GM18909 (cell line): ENCODE measurements around the gene AGBL1.
"Not testable (repeated sequence)": the region's sequence is repeated elsewhere in the genome, so short reads cannot be mapped to it uniquely, and the experiment has no call there.

ENCODE experiments used
- ATAC-seq: cut with Tn5 transposase; IDR thresholded peaks from one replicate; pipeline ENCODE4 v1.9.1; 2021; ENCODE audit warnings: mild to moderate bottlenecking; ENCODE audit not compliant: unreplicated experiment, poor library complexity

The AGBL1 gene

DNA sequence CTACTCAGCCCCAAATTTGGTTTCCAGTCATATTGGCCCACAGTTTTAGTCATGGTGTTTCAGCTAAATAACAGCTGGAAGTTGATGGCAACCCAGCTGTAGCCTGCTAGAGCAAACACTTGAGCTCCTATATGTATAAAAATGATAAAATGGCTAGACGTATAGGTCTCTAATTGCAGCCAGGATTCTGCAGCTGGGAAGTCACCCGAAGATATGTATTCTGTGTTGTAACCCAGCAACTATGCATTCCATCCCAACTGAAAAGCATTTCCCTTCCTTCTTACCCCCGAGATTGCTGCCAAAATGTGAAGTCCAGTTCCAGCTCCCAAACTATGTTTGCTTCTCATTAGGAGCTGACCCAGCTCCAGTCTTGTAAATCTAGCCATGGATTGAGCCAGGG, 408.4 kb downstream of the AGBL1 start:
- ATAC-seq = no peak

GRCh38 chr15:86489981-86490380, 410.3 kb downstream of the AGBL1 start:
- no peak for ATAC-seq

DNA sequence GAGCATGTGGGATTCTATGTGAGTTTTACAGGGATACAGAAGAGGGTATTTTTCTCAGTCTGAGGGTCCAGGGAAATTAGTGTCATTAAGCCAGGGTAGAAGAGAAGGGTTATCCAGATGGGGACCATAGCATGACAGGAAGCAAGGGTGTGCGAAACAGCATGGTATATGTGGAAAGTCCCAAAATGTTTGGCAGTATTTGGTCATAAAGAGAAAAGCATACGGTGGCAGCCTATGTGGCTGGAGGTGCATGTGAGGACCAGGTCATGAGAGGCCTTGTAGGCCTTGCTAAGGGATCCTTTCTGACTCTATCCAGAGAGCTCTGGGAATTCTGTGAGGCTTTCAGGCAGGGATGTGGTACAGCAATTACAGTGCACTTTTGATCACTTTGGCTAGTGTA, 411.4 kb downstream of the AGBL1 start:
- no peak for ATAC-seq

DNA sequence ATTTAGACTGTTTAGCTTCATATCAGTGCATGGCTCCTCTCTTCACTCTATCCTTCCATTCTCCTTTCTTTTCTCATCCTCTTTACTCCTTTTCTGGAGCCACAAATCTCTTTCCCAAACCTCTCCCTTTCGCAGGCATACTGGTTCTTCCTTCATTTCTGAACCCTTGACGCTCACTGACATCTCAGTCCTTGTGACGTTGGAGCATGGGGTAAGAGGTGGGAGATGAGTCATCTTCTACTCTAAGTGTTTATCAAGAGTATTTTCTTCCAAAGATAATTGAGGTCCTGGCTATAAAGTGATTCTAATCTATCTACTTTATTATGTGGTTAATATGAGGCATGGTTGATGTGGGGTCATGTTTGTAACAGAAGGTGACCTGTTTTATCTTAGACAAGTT, 414.2 kb downstream of the AGBL1 start:
- ATAC-seq = no peak

- no peak for ATAC-seq
Measured at GRCh38 chr15:86494475-86494874, 414.8 kb downstream of the AGBL1 start.

DNA sequence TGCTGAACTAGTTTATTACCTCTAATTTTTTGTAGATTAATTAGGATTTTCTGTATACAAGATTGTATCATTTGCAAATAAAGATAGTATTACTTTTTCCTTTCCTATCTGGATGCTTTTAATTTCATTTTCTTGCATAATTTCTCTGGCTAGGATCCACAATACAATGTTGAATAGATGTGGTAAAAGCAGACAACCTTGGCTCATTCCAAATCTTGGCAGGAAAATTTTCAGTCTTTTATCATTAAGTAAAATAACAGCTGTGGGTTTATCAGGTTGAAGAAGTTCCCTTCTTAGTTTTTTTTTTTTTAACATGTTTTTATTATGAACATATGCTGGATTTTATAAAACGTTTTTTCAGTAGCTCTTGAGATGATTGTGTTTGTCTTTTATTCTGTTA, 422.6 kb downstream of the AGBL1 start:
- no peak for ATAC-seq

DNA sequence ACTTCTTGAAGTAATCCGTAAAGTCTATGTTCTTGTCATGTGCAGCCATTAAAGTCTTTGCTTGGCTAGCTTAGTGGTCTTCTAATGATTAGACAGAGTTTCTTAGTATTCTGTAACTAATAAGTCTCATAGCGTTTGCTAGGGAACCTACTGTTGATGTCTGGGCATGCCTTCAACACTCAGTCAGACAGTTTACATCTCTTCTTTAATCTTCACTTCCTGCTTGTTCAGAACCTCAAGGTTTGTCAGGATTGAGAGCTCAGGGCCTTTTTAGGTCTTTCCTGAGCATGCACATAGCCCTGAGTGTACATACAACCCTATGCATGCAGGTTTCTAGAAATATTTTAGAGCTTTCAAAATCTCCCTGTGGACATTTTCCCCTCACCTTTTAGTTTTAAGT, 426.3 kb downstream of the AGBL1 start:
- ATAC-seq = no peak

- no peak for ATAC-seq
Measured at GRCh38 chr15:86506401-86506800, 426.7 kb downstream of the AGBL1 start.

- ATAC-seq = no peak
Measured at GRCh38 chr15:86515625-86516024, 436.0 kb downstream of the AGBL1 start.

- no peak for ATAC-seq
Measured at GRCh38 chr15:86522721-86523120, 443.1 kb downstream of the AGBL1 start.

DNA sequence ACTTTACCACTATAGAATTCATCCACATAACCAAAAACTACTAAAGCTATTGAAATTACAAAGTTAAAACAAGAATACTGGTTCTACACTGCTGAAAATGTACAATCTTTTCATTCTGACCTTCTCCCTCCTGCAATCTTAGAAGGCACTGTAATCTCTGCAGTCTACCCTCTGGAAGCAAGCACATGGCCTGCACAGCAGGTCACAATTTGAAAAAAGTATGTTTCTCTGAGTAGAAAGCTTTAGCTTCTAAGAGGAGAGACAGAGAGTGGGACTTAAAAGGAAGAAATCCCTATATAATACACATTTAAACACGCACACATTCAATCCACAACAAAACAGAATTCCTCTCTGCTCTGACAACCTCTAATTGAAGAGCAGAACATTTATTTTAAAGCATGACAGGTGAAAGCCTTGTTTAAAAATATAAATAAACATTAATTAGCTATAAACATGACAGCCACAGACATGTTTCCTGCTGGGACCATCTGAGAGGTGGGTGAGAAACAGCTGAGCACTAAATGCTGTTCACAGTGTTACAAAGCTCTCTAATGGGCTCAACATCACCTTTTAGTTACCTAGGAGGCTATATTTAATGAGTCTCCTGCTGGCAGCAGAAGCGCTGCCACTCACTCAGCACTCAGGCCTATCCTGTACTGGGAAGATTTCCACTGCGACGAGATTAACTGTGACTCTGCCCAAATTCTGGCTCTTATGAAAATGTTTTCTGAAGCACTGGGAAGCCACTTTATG, 447.4 kb downstream of the AGBL1 start:
- no peak for ATAC-seq

GRCh38 chr15:86528094-86528493, 448.4 kb downstream of the AGBL1 start:
- ATAC-seq = not testable (repeated sequence)

DNA sequence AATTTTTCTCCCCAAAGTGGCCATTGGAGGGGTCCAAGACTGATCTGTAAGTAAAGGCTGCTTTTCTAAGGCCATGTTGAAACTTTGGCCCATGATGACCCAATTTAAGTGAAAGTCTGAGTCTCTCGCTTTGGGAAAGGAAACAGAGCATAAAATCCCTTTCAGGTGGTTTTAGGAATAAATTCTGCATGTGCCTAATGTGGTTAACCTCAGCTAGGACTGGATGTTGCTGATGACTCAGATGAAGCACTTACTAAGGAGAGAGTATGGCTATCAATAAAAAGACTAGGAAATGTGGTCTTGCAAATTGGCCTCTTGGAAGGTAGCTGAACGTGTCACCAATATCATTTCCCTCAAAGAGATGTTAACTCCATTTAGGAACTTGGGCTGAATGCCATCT, 458.5 kb downstream of the AGBL1 start:
- no peak for ATAC-seq

- no peak for ATAC-seq
Measured at GRCh38 chr15:86540840-86541467, 461.3 kb downstream of the AGBL1 start.

- no peak for ATAC-seq
Measured at GRCh38 chr15:86541540-86541939, 461.9 kb downstream of the AGBL1 start.

- ATAC-seq = no peak
Measured at GRCh38 chr15:86550075-86550474, 470.4 kb downstream of the AGBL1 start.

- no peak for ATAC-seq
Measured at GRCh38 chr15:86553108-86553507, 473.4 kb downstream of the AGBL1 start.

- ATAC-seq = no peak
Measured at GRCh38 chr15:86555098-86555497, 475.4 kb downstream of the AGBL1 start.

DNA sequence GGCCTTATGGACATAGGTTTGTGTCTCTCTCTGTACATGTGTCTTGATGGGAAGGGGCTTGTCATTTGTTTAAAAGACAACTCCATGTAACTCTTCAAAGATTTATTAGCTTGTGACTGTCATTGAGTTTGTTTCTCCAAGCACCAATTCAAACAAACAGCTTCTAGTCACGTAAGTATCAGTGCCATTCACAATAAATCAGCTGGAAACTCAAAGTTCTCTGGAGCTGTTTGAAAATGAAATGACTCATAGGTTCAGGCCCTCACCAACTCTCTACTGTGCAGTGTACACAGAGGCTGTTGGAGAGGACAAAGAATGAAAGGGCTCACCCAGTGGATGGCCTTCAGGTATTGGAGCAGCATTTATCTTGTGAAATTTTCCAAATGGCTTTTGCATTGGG, 476.3 kb downstream of the AGBL1 start:
- ATAC-seq = no peak

- no peak for ATAC-seq
Measured at GRCh38 chr15:86556396-86557017, 476.8 kb downstream of the AGBL1 start.

DNA sequence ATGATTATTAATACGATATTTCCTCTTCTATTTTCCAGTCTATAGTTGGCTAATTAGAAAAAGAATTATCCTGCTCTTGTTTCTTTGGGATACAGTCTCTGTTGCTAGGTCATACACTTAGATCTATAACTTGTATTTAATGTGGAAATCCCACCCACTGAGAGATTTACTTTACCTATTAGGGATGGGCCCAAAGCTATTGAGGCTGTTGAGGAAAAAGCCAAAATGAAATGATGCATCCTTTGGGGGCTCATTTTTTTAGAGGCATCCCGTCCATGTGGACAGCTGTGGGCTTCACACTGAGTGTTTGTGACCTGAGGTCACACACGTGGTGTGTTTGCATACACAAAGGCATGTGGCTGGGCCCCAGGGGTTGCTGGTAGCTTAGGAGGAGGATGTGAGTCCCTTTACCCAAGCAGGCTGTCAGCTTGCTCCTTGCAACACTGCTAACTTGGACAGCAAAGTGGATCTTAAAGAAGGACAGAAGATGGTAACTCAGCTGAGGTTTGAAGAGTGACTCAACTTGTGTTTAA, 477.4 kb downstream of the AGBL1 start:
- no peak for ATAC-seq
